ENCODE measurements around the gene GABBR2. TPM values are rescaled to one million over a fixed set of nuclear protein-coding genes. Genes with fewer than 3 reads are reported as not detected.

The GABBR2 gene
- total and polyA plus RNA-seq, 12 donors: under 0.01 to 1.3 (median 0.45) TPM

GRCh38 chr9:98248737-98249474 is 459.8 kb downstream of the GABBR2 start:
- H3K4me1 ChIP-seq: peaks cover 0 to 77% (median 13%) of the 10 kb centered on the region in 9 donors
- peak in 7 of 8 donors; percentile 70 to 91 (median 85) for ATAC-seq
- intact Hi-C loops (cut with DNase I): no loop called here
- H3K27me3 ChIP-seq: no peaks in the 10 kb centered on the region
- peak overlapping the region in 1 of 10 donors; percentile 7 for H3K4me3 ChIP-seq
- peak overlapping the region in 8 of 10 donors; percentile 3 to 85 (median 62) for H3K27ac ChIP-seq
- H3K9me3 ChIP-seq: no peaks in the 10 kb centered on the region
- peak; percentile 52 to 63 for DNase-seq
- TF ChIP-seq CTCF (IDR thresholded peaks at IDR 0.05): no peak
- WGBS, 2 donors: 61 to 71% methylated on average over 16 of the region's 16 CpGs
- peaks cover 0 to 4% (median 0%) of the 10 kb centered on the region in 9 donors for H3K36me3 ChIP-seq

DNA sequence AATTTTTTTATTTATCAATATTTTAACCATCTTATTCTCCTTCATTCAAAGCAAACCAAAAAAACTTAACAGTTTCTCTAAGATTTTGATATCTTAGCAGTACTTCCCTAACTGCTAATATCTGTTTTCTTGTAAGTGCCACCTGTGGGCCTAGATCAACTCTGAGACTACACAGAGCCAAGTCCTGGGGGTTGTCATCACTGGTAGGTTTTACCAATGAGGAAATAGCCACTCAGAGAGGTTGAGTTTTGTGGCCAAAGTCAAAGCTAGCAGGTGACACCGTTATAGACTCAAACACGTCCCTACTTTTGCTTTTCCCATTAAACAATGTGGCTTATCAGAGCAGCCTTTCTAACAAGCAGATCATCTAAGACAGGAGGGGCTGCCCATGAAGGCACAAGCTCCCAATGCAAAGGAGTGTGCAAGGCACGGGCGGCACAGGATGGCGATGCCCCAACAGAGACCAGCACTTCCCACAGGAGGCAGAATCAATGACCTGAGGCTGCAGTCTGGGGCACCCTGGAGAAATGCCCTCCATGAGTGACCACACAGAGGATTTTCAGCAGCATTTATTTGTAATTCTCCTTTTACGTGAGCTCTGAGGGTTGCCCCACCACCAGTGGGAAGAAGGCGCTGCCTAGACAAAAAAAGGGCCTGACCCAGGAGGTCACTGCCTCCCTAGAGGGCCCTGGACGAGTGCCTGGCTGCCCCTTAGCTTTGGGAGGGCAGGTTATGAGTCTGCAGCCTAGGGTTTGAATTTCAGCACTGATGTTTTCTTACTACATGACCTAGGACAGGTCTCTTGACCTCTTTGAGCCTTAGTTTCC is 460.7 kb downstream of the GABBR2 start:
- Histone ChIP-seq H3K27me3 (no peaks in the 10 kb centered on the region), H3K4me3 (peak overlapping the region in 1 of 10 donors; percentile 7), H3K4me1 (peaks cover 0 to 71% (median 13%) of the 10 kb centered on the region in 9 donors), H3K9me3 (no peaks in the 10 kb centered on the region), H3K27ac (peak overlapping the region in 8 of 10 donors; percentile 3 to 85 (median 62)), H3K36me3 (peaks cover 0 to 10% (median 0%) of the 10 kb centered on the region in 9 donors)
- TF ChIP-seq CTCF (IDR thresholded peaks at IDR 0.05): no peak
- 82 to 88% methylated on average over 8 of the region's 8 CpGs for WGBS, 2 donors
- intact Hi-C loops (cut with DNase I): no loop called here
- DNase-seq (no peak), ATAC-seq (no peak)

- DNase-seq (no peak), ATAC-seq (no peak)
- peaks cover 0 to 26% (median 0%) of the 10 kb centered on the region in 9 donors for H3K36me3 ChIP-seq
- intact Hi-C loops (cut with DNase I): no loop called here
- no peak overlapping the region for H3K4me3 ChIP-seq
- H3K4me1 ChIP-seq: peaks cover 0 to 41% (median 0%) of the 10 kb centered on the region in 9 donors
- no peaks in the 10 kb centered on the region for H3K27me3 ChIP-seq
- H3K27ac ChIP-seq: peak overlapping the region in 1 of 10 donors; percentile 10
- H3K9me3 ChIP-seq: no peaks in the 10 kb centered on the region
- WGBS, 2 donors: 88 to 89% methylated on average over 3 of the region's 3 CpGs
- TF ChIP-seq CTCF (IDR thresholded peaks at IDR 0.05): no peak
These were observed 466.3 kb downstream of the GABBR2 start for GRCh38 chr9:98242426-98242825.
